ENCODE data around the gene PTPRZ1.

Gene PTPRZ1

GRCh38 chr7:121874298-121874697 is 1.3 kb downstream of the PTPRZ1 start:
- H3K4me2 ChIP-seq (ENCODE audit: low read depth, low read length, poor library complexity, severe bottlenecking): no peak overlapping the region

DNA sequence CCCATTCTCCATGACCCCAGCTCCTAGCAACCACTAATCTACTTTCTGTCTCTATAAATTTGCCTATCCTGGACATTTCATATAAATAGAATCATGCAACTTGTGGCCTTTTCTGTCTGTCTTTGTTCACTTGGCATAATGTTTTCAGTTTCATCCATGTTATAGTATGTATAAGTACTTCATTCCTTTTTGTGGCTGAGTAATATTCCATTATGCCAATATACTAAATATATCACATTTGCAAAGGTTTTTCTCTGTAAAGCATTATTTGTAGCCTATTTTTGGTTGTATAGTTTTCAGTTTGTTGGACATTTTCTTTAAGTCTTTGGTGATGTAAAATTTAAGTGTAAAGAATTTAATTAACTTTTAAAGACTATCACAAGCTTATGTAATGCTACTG is 2.2 kb downstream of the PTPRZ1 start:
- no peaks in the 10 kb centered on the region for H3K79me2 ChIP-seq (ENCODE audit: insufficient read depth, low read length)

More at GRCh38 chr7:121874298-121874697, 1.3 kb downstream of the PTPRZ1 start:
- H3K79me2 ChIP-seq (ENCODE audit: insufficient read depth, low read length): no peaks in the 10 kb centered on the region
- H3K36me3 ChIP-seq (ENCODE audit: low read length): no peaks in the 10 kb centered on the region
- no peak overlapping the region for H3K27ac ChIP-seq (ENCODE audit: low read depth, low read length)
- H4K20me1 ChIP-seq (ENCODE audit: low read depth, low read length): no peaks in the 10 kb centered on the region
- no peaks in the 10 kb centered on the region for H3F3A ChIP-seq (ENCODE audit: insufficient read depth)
- no peaks in the 10 kb centered on the region for H3K9me2 ChIP-seq (replicated peaks; ENCODE audit: insufficient read depth, low read length)
- H3K9ac ChIP-seq (ENCODE audit: low read length): no peak overlapping the region
- H3K4me3 ChIP-seq (ENCODE audit: insufficient read depth, low read length, poor library complexity, severe bottlenecking): no peak overlapping the region
- H3K9me3 ChIP-seq (ENCODE audit: insufficient read depth, low read length): no peaks in the 10 kb centered on the region
- TF ChIP-seq EZH2phosphoT487 (conservative IDR thresholded peaks at IDR 0.05; ENCODE audit: low read length): no peak
- TF ChIP-seq CTCF (IDR thresholded peaks at IDR 0.05; ENCODE audit: insufficient read depth, low read length, poor library complexity, severe bottlenecking): no peak
- H2AFZ ChIP-seq (ENCODE audit: low read depth, low read length, severe bottlenecking): no peak overlapping the region
- H3K27me3 ChIP-seq (ENCODE audit: low read length): no peaks in the 10 kb centered on the region

GRCh38 chr7:121876656-121877500 is 3.9 kb downstream of the PTPRZ1 start:
- Histone ChIP-seq H4K20me1 (ENCODE audit: low read depth, low read length) (no peaks in the 10 kb centered on the region), H3K9me3 (ENCODE audit: insufficient read depth, low read length) (no peaks in the 10 kb centered on the region), H3K4me2 (ENCODE audit: low read depth, low read length, poor library complexity, severe bottlenecking) (no peak overlapping the region), H3K4me3 (ENCODE audit: insufficient read depth, low read length, poor library complexity, severe bottlenecking) (no peak overlapping the region), H3K27ac (ENCODE audit: low read depth, low read length) (no peak overlapping the region), H3K9me2 (replicated peaks; ENCODE audit: insufficient read depth, low read length) (no peaks in the 10 kb centered on the region), H3K79me2 (ENCODE audit: insufficient read depth, low read length) (no peaks in the 10 kb centered on the region), H3F3A (ENCODE audit: insufficient read depth) (no peaks in the 10 kb centered on the region), H2AFZ (ENCODE audit: low read depth, low read length, severe bottlenecking) (no peak overlapping the region), H3K27me3 (ENCODE audit: low read length) (no peaks in the 10 kb centered on the region), H3K9ac (ENCODE audit: low read length) (no peak overlapping the region), H3K36me3 (ENCODE audit: low read length) (no peaks in the 10 kb centered on the region)
- TF ChIP-seq EZH2phosphoT487 (conservative IDR thresholded peaks at IDR 0.05; ENCODE audit: low read length) (no peak), CTCF (IDR thresholded peaks at IDR 0.05; ENCODE audit: insufficient read depth, low read length, poor library complexity, severe bottlenecking) (no peak)

More for the DNA sequence above, 2.2 kb downstream of the PTPRZ1 start:
- no peak for TF ChIP-seq EZH2phosphoT487 (conservative IDR thresholded peaks at IDR 0.05; ENCODE audit: low read length)
- no peak for TF ChIP-seq CTCF (IDR thresholded peaks at IDR 0.05; ENCODE audit: insufficient read depth, low read length, poor library complexity, severe bottlenecking)
- Histone ChIP-seq H3K4me3 (ENCODE audit: insufficient read depth, low read length, poor library complexity, severe bottlenecking) (no peak overlapping the region), H2AFZ (ENCODE audit: low read depth, low read length, severe bottlenecking) (no peak overlapping the region), H3K27ac (ENCODE audit: low read depth, low read length) (no peak overlapping the region), H3K36me3 (ENCODE audit: low read length) (no peaks in the 10 kb centered on the region), H3K9me2 (replicated peaks; ENCODE audit: insufficient read depth, low read length) (no peaks in the 10 kb centered on the region), H3K4me2 (ENCODE audit: low read depth, low read length, poor library complexity, severe bottlenecking) (no peak overlapping the region), H3F3A (ENCODE audit: insufficient read depth) (no peaks in the 10 kb centered on the region), H4K20me1 (ENCODE audit: low read depth, low read length) (no peaks in the 10 kb centered on the region), H3K9ac (ENCODE audit: low read length) (no peak overlapping the region), H3K27me3 (ENCODE audit: low read length) (no peaks in the 10 kb centered on the region), H3K9me3 (ENCODE audit: insufficient read depth, low read length) (no peaks in the 10 kb centered on the region)

Data from SU-DHL-6 (cell line).